ENCODE measurements around the gene ITK.

GRCh38 chr5:157284458-157285212, 104.0 kb downstream of the ITK start:
- TF ChIP-seq EZH2 (IDR thresholded peaks at IDR 0.05; ENCODE audit: low read depth, unreplicated experiment) (no peak), CTCF (conservative IDR thresholded peaks at IDR 0.05; ENCODE audit: low read depth in 2 of 2) (no peak), ETS1 (IDR thresholded peaks at IDR 0.05) (no peak), POLR2AphosphoS5 (IDR thresholded peaks at IDR 0.05; ENCODE audit: low read depth) (no peak), EZH2phosphoT487 (IDR thresholded peaks at IDR 0.05; ENCODE audit: unreplicated experiment) (no peak), CREB1 (CRISPR knock-in tag; IDR thresholded peaks at IDR 0.05; ENCODE audit: low read depth) (no peak)
